ENCODE data around the gene DRC7.

DRC7 gene, protein sequence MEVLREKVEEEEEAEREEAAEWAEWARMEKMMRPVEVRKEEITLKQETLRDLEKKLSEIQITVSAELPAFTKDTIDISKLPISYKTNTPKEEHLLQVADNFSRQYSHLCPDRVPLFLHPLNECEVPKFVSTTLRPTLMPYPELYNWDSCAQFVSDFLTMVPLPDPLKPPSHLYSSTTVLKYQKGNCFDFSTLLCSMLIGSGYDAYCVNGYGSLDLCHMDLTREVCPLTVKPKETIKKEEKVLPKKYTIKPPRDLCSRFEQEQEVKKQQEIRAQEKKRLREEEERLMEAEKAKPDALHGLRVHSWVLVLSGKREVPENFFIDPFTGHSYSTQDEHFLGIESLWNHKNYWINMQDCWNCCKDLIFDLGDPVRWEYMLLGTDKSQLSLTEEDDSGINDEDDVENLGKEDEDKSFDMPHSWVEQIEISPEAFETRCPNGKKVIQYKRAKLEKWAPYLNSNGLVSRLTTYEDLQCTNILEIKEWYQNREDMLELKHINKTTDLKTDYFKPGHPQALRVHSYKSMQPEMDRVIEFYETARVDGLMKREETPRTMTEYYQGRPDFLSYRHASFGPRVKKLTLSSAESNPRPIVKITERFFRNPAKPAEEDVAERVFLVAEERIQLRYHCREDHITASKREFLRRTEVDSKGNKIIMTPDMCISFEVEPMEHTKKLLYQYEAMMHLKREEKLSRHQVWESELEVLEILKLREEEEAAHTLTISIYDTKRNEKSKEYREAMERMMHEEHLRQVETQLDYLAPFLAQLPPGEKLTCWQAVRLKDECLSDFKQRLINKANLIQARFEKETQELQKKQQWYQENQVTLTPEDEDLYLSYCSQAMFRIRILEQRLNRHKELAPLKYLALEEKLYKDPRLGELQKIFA

DNA sequence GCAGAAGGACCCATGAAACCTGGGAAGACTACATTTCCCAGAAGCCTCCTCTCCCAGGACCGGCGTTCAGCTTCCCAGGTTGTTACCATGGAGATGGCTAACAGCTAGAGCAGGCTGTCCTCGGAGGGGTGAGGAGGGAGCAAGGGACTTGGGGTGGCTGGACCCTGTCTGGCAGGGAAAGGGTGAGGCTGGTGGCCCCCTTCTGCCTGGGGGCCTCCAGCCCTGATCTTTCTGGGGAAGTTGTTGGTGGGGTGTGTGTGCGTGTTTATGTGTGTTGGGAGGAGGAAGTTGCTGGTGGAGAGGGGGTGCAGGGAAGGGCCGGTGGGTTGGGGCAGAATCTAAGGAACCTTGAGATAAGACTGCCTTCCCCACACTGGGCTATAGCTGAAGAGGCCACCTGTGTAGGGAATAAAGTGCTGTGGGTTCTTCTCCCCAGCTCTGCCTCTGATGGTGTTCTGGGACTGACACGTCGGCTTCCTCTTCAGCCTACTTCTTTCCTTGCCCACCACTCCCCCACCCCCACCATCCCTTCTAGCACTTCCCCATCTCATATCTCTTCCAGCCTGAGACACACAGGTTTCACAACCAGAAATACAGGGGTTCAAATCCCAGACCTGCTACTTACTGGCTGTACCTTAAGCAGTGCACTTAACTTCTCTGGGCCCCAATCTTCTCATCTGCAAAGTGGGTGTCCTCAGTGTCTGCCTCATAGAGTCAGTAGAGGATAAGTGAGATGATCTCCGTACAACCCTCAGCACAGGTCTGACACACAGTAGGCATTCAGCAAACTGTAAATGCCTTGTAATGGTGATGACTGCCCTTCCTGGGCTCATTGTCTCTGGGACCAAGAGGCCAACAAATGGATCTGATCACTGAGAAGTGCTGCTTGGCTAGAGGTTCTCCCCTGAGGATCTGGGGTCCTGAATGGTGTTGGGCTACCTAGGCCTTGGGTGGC lies at the start of gene DRC7:
Gene DRC7 (plus strand): TSS at position 82 of the 955 bp plus-strand sequence. CDS start 3,144 bp downstream, outside the sequence.
- H3K4me1 ChIP-seq (ENCODE audit: control insufficient read depth, insufficient read depth, low read length) = peaks cover 4% of the 10 kb centered on the region; the same call in 1 of the 2 replicates
- no peaks in the 10 kb centered on the region for H3K27me3 ChIP-seq (ENCODE audit: control insufficient read depth, insufficient read depth, low read length)
- H3K4me3 ChIP-seq (ENCODE audit: low read depth, low read length) = peak within 1 kb of the TSS; percentile 14; the same call in 1 of the 2 replicates
- no peak within 1 kb of the TSS for H3K9ac ChIP-seq (ENCODE audit: low read length)
- no peaks in the 10 kb centered on the region for H3K36me3 ChIP-seq (ENCODE audit: control insufficient read depth, insufficient read depth, low read length)
- H3K9me3 ChIP-seq (ENCODE audit: control insufficient read depth, insufficient read depth, low read depth, low read length) = no peaks in the 10 kb centered on the region
- H3K27ac ChIP-seq (ENCODE audit: low read depth, low read length) = no peak within 1 kb of the TSS

DNA sequence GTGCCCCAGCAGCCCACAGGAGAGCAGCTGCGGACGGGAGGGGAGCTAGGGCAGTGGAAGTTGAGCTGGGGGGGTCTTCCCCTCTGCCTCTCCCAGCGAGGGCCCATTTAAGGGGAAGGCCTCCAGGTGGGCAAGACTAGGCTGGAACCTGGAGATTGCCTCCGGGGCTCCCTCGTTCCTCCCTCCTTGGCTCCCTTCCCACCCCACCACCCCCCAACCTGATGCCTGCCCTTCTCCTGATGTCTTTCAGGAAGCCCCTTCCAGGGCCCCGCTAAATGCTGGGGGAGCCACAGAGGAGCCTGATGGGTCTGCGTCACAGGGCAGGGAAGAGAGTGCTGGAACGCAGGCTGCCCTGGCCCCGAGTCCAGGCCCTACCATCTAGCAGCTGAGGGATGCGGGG lies 49.4 kb upstream of the DRC7 start:
- Histone ChIP-seq H3K27ac (ENCODE audit: low read depth, low read length) (no peak overlapping the region), H3K4me3 (ENCODE audit: low read depth, low read length) (no peak overlapping the region), H3K9me3 (ENCODE audit: control insufficient read depth, insufficient read depth, low read depth, low read length) (no peaks in the 10 kb centered on the region; the same call in 1 of the 2 replicates), H3K27me3 (ENCODE audit: control insufficient read depth, insufficient read depth, low read length) (no peaks in the 10 kb centered on the region), H3K4me1 (ENCODE audit: control insufficient read depth, insufficient read depth, low read length) (no peaks in the 10 kb centered on the region), H3K9ac (ENCODE audit: low read length) (no peak overlapping the region), H3K36me3 (ENCODE audit: control insufficient read depth, insufficient read depth, low read length) (no peaks in the 10 kb centered on the region)

DNA sequence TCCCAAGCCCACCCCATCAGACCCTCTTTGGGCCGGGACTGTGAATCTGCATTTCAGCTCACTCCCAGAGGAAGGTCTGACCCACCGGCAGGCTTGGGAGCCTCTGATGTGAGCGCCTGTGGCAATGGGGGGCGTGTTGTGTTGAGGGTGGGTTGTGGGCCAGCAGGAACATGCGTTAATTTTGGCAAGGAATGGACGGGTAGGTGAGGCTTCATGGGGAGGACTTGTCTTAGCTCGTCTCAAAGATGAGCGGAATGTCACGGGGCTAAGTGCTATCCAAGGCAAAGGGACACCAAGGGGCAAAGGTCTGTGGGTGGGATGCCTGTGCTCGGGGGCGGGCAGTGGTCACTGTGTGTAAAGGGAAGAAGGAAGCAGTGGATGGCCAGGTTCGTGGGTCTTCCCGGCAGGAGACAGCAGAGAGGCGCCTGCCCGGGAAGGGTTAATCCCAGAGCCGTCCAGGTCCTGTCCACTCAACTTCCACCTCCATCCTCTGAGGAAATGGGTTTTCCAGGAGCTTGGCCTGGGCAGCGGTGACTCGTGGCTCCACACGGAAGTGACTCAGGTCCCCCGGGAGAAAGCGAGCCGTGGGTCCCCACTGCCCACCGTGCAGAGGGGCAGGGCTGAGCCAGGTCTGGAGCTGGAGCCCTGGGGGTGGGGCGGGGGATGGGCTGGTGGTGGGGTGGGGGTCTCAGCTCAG lies 48.8 kb upstream of the DRC7 start:
- Histone ChIP-seq H3K9me3 (ENCODE audit: control insufficient read depth, insufficient read depth, low read depth, low read length) (no peaks in the 10 kb centered on the region; the same call in 1 of the 2 replicates), H3K27ac (ENCODE audit: low read depth, low read length) (no peak overlapping the region), H3K4me3 (ENCODE audit: low read depth, low read length) (no peak overlapping the region), H3K9ac (ENCODE audit: low read length) (no peak overlapping the region), H3K27me3 (ENCODE audit: control insufficient read depth, insufficient read depth, low read length) (no peaks in the 10 kb centered on the region), H3K36me3 (ENCODE audit: control insufficient read depth, insufficient read depth, low read length) (no peaks in the 10 kb centered on the region), H3K4me1 (ENCODE audit: control insufficient read depth, insufficient read depth, low read length) (no peaks in the 10 kb centered on the region)

DNA sequence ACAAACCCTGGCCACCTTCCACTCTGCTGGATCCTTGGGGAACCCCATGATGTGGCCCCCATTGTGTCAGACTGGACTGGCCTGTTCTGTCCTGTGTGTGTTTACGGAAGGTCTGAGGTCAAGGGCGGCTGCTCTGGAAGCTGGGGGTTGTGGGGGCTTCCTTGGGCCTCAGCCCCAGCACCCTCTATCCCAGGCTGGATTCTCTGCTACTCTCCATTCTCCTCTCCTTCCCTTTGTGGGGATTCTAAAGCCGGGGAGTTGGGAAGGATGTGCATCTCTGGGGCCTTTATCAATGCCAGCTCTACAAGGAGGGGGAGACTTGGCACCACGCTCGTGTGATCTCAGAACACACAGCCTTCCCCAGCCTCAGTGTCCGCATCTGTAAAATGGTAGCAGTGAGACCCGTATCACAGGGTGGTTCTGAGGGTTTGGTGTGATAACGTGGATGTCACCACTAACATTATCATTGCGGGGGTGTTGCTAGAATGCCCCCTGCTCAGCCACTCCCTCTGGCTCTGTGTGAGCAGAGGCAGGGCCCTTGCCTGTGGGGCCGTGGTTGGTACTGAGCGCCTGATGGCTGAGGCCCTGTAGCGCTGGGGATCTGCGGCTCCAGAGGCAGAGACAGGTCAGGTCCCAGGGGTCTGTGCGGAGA lies 48.1 kb upstream of the DRC7 start:
- Histone ChIP-seq H3K9ac (ENCODE audit: low read length) (no peak overlapping the region), H3K4me3 (ENCODE audit: low read depth, low read length) (no peak overlapping the region), H3K4me1 (ENCODE audit: control insufficient read depth, insufficient read depth, low read length) (no peaks in the 10 kb centered on the region), H3K36me3 (ENCODE audit: control insufficient read depth, insufficient read depth, low read length) (no peaks in the 10 kb centered on the region), H3K27ac (ENCODE audit: low read depth, low read length) (no peak overlapping the region), H3K27me3 (ENCODE audit: control insufficient read depth, insufficient read depth, low read length) (no peaks in the 10 kb centered on the region), H3K9me3 (ENCODE audit: control insufficient read depth, insufficient read depth, low read depth, low read length) (no peaks in the 10 kb centered on the region; the same call in 1 of the 2 replicates)

DNA sequence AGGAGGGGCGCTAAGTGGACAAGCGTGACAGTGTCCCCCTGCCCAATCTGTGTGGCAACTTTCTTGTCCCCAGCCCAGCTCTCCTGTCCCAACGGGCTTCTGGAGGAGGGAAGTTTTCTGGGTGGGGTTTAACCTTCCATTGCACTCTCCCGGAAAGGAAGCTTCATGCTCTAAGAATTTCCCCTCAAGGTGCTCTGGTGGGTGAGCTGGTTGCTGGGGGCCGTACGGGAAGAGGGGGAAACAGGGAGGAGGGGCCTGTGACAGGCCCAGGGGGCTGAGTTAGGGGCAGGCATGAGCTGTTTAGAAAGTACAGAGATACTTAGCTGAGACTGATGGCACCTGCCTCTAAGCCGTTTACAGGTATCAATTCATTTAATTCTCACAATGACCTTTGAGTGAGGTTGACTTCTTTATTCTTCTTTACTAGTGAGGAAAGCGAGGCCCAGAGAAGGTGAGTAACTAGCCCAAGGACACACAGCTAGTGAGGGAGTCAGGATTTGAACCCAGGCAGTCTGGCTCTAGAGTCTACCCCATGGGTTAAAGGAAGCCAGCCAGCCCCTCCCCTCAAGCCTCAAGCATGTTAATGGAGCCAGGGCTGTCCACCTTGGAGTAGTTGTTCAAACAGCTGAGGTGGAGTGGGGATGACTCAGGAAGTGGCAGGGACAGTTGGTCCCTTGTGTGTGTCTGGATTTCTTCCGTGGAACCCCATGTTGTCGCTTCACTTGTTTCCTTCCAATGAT lies 47.3 kb upstream of the DRC7 start:
- Histone ChIP-seq H3K9ac (ENCODE audit: low read length) (no peak overlapping the region), H3K4me1 (ENCODE audit: control insufficient read depth, insufficient read depth, low read length) (no peaks in the 10 kb centered on the region), H3K27ac (ENCODE audit: low read depth, low read length) (no peak overlapping the region), H3K9me3 (ENCODE audit: control insufficient read depth, insufficient read depth, low read depth, low read length) (no peaks in the 10 kb centered on the region; the same call in 1 of the 2 replicates), H3K36me3 (ENCODE audit: control insufficient read depth, insufficient read depth, low read length) (no peaks in the 10 kb centered on the region), H3K27me3 (ENCODE audit: control insufficient read depth, insufficient read depth, low read length) (no peaks in the 10 kb centered on the region), H3K4me3 (ENCODE audit: low read depth, low read length) (no peak overlapping the region)

DNA sequence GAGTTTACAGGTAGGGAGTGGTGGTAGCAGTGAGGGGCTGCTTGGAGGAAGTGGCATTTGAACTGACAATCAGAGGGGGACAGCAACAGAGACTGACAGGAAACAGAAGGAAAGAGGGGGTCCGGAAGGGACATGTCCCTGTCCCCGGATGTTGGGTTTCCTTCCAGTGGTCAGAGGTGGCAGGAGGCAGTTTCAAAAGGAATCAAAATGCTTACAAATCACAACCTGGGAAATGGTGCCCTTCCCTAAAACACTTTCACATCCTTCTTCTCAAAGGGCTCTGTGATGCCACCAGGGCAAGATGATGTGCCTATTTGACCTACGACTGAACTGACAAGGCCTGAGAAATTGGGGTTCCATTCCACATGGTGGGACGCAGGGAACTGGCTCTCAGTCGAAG lies 46.5 kb upstream of the DRC7 start:
- Histone ChIP-seq H3K4me3 (ENCODE audit: low read depth, low read length) (no peak overlapping the region), H3K36me3 (ENCODE audit: control insufficient read depth, insufficient read depth, low read length) (no peaks in the 10 kb centered on the region), H3K27ac (ENCODE audit: low read depth, low read length) (no peak overlapping the region), H3K9me3 (ENCODE audit: control insufficient read depth, insufficient read depth, low read depth, low read length) (no peaks in the 10 kb centered on the region; the same call in 1 of the 2 replicates), H3K9ac (ENCODE audit: low read length) (no peak overlapping the region), H3K4me1 (ENCODE audit: control insufficient read depth, insufficient read depth, low read length) (no peaks in the 10 kb centered on the region), H3K27me3 (ENCODE audit: control insufficient read depth, insufficient read depth, low read length) (no peaks in the 10 kb centered on the region)

DNA sequence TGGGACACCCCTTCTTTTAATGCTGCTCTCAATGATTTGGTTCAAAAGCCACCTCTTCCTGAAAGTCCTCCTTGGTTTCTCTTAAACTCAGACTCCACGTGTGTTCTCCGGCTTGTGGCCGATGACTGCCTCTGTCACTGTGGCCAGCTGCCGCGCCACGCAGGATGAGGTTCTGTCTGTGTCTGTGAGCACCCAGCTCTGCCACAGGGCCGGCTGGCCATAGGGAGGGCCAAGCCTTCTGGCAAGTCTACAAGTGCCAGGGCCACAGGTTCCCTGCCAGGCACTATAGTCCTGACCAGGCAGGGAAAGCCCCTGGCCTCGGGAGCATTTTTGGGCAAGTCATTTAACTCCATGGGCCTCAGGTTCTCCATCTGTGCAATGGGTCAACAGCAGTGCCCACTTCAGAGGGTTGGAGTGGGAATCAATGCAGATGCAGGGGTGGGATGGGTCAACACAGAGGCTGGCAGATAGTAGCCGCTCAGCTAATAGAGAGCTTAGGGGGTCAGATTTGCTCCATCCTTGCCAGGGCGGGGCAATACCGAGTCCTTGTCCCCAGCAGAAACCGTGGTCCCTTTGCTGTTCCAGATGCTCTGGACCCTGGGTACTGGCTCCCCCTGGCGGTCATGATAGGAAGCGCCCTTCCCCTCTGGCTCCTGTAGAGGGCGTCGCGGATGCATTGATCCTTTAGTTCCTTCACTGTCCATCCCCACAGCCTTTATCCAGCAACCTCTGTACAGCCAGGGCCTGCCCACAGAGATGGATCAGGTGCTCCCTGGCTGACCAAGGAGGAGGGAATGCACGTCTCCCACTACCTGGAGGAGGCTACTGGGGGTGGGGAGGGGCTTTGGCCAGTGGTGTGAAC lies 45.8 kb upstream of the DRC7 start:
- Histone ChIP-seq H3K9ac (ENCODE audit: low read length) (no peak overlapping the region), H3K27me3 (ENCODE audit: control insufficient read depth, insufficient read depth, low read length) (no peaks in the 10 kb centered on the region), H3K9me3 (ENCODE audit: control insufficient read depth, insufficient read depth, low read depth, low read length) (no peaks in the 10 kb centered on the region; the same call in 1 of the 2 replicates), H3K4me3 (ENCODE audit: low read depth, low read length) (no peak overlapping the region), H3K4me1 (ENCODE audit: control insufficient read depth, insufficient read depth, low read length) (peaks cover 4% of the 10 kb centered on the region; the same call in 1 of the 2 replicates), H3K36me3 (ENCODE audit: control insufficient read depth, insufficient read depth, low read length) (no peaks in the 10 kb centered on the region), H3K27ac (ENCODE audit: low read depth, low read length) (no peak overlapping the region)

DNA sequence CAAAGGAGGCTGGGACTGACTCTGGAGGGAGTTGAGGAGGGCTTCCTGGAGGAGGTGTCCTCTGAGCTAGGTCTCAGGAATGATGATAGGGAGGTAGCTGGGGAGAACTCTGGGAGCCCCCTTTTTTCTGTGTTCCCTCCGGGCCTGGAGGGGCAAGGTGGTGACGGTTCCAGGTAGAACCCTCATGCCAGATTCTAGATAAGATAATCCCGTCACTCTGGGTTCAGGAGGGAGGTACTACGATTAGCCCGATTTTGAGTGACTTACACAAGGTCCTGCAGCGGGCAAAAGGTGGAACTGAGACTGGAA lies 45.2 kb upstream of the DRC7 start:
- no peaks in the 10 kb centered on the region for H3K36me3 ChIP-seq (ENCODE audit: control insufficient read depth, insufficient read depth, low read length)
- no peak overlapping the region for H3K27ac ChIP-seq (ENCODE audit: low read depth, low read length)

DNA sequence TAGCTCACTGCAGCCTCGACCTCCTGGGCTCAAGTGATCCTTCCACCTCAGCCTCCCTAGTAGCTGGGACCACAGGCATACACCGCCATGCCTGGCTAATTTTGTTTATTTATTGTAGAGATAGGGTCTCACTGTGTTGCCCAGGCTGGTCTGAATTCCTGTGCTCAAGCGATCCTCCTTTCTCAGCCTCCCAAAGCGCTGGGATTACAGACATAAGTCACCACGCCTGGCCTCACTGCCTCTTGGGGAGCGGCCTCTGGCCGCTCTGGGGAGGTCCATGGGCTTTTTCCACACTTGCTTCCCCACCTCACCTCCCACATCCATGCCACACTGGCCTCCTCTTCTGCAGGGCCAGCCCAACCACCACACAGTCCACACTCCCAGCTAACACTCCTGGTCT lies 44.8 kb upstream of the DRC7 start:
- H3K4me3 ChIP-seq (ENCODE audit: low read depth, low read length) = no peak overlapping the region
- no peaks in the 10 kb centered on the region for H3K36me3 ChIP-seq (ENCODE audit: control insufficient read depth, insufficient read depth, low read length)
- no peak overlapping the region for H3K9ac ChIP-seq (ENCODE audit: low read length)
- H3K27me3 ChIP-seq (ENCODE audit: control insufficient read depth, insufficient read depth, low read length) = no peaks in the 10 kb centered on the region
- no peak overlapping the region for H3K27ac ChIP-seq (ENCODE audit: low read depth, low read length)
- H3K4me1 ChIP-seq (ENCODE audit: control insufficient read depth, insufficient read depth, low read length) = peaks cover 8% of the 10 kb centered on the region; the same call in 1 of the 2 replicates
- no peaks in the 10 kb centered on the region for H3K9me3 ChIP-seq (ENCODE audit: control insufficient read depth, insufficient read depth, low read depth, low read length)

More for the DNA sequence above, 45.2 kb upstream of the DRC7 start:
- Histone ChIP-seq H3K9me3 (ENCODE audit: control insufficient read depth, insufficient read depth, low read depth, low read length) (no peaks in the 10 kb centered on the region; the same call in 1 of the 2 replicates), H3K9ac (ENCODE audit: low read length) (no peak overlapping the region), H3K4me1 (ENCODE audit: control insufficient read depth, insufficient read depth, low read length) (peaks cover 8% of the 10 kb centered on the region; the same call in 1 of the 2 replicates), H3K27me3 (ENCODE audit: control insufficient read depth, insufficient read depth, low read length) (no peaks in the 10 kb centered on the region), H3K4me3 (ENCODE audit: low read depth, low read length) (no peak overlapping the region)

Data from HUES6 (cell line).